IPS DF 6.9 (cell line): ENCODE results near the gene PRG3.
"Not testable (repeated sequence)": the region's sequence is repeated elsewhere in the genome, so short reads cannot be mapped to it uniquely, and the experiment has no call there.

ENCODE experiments used
- DNase-seq: peaks from one replicate; pipeline ENCODE4 v3.0.0-alpha.2; 2013; ENCODE audit warnings: low read depth, low spot score
- H3K27ac ChIP-seq: one replicate; pipeline ENCODE4 v1.5.1; 2013; ENCODE audit warnings: low read length, control low read depth
- H3K27me3 ChIP-seq: 2 replicates; pipeline ENCODE4 v1.6.1; 2013; ENCODE audit warnings: mild to moderate bottlenecking, low read length; ENCODE audit not compliant: control insufficient read depth, insufficient read depth
- H3K36me3 ChIP-seq: 2 replicates; pipeline ENCODE4 v1.6.1; 2013; ENCODE audit warnings: low read length; ENCODE audit not compliant: control insufficient read depth, insufficient read depth
- H3K4me1 ChIP-seq: 2 replicates; pipeline ENCODE4 v1.6.1; 2013; ENCODE audit warnings: low read length; ENCODE audit not compliant: control insufficient read depth, insufficient read depth
- H3K4me3 ChIP-seq: 2 replicates; pipeline ENCODE4 v1.5.1; 2013; ENCODE audit warnings: mild to moderate bottlenecking, low read length
- H3K9me3 ChIP-seq: 2 replicates; pipeline ENCODE4 v1.6.1; 2013; ENCODE audit warnings: low read length, inconsistent platforms; ENCODE audit not compliant: control insufficient read depth, insufficient read depth
- WGBS: extraction: QIAGEN DNeasy Blood & Tissue Kit; methylation state at CpG from one replicate; pipeline ENCODE4 v1.1.7; 2013; ENCODE audit warnings: mixed read lengths, missing lambda C conversion rate; ENCODE audit not compliant: insufficient read length, insufficient coverage; 5-methylcytosine and 5-hydroxymethylcytosine counted together

Gene PRG3

GRCh38 chr11:57338142-57338541 is 42.8 kb downstream of the PRG3 start, which contains the start of gene P2RX3:
TSS of gene P2RX3 (plus strand) at chr11:57338352. CDS start at chr11:57338551, 199 bp downstream.
- 0 out of 2 replicates have a peak, but pooled peaks cover 1% of the 10 kb centered on the region for H3K4me1 ChIP-seq
- WGBS = no CpG with 5 or more reads among the region's 4 CpGs
- H3K27ac ChIP-seq = no peak within 1 kb of the TSS
- H3K4me3 ChIP-seq = no peak within 1 kb of the TSS
- DNase-seq = no peak
- H3K36me3 ChIP-seq = no peaks in the 10 kb centered on the region
- H3K27me3 ChIP-seq = no peaks in the 10 kb centered on the region
- no peaks in the 10 kb centered on the region for H3K9me3 ChIP-seq

GRCh38 chr11:57336856-57337255 is 44.1 kb downstream of the PRG3 start:
- DNase-seq, H3K4me3 ChIP-seq, H3K27me3 ChIP-seq, H3K27ac ChIP-seq, H3K9me3 ChIP-seq, H3K4me1 ChIP-seq: not testable (repeated sequence)
- no CpG with 5 or more reads among the region's 6 CpGs for WGBS
- H3K36me3 ChIP-seq = peaks cover 11% of the 10 kb centered on the region

- peaks cover 1% of the 10 kb centered on the region; the same call in 1 of the 2 replicates for H3K4me1 ChIP-seq
- H3K4me3 ChIP-seq = peak overlapping the region; percentile 2; the same call in 1 of the 2 replicates
- H3K36me3 ChIP-seq = peaks cover 16% of the 10 kb centered on the region
- no peaks in the 10 kb centered on the region for H3K9me3 ChIP-seq
- DNase-seq = no peak
- H3K27me3 ChIP-seq = no peaks in the 10 kb centered on the region
- WGBS = no CpG with 5 or more reads among the region's 12 CpGs
- H3K27ac ChIP-seq = no peak overlapping the region
Observed at GRCh38 chr11:57336111-57336666, 44.8 kb downstream of the PRG3 start.

- no peak within 1 kb of the TSS for H3K27ac ChIP-seq
- H3K4me1 ChIP-seq = peaks cover 1% of the 10 kb centered on the region; the same call in 1 of the 2 replicates
- no CpG with 5 or more reads among the region's 69 CpGs for WGBS
- H3K9me3 ChIP-seq = no peaks in the 10 kb centered on the region
- peak within 1 kb of the TSS; percentile 87 for H3K4me3 ChIP-seq
- peaks cover 22% of the 10 kb centered on the region for H3K36me3 ChIP-seq
- no peak for DNase-seq
- H3K27me3 ChIP-seq = no peaks in the 10 kb centered on the region
Observed at GRCh38 chr11:57335343-57336110, 45.4 kb downstream of the PRG3 start, which contains the start of gene SSRP1. TSS of gene SSRP1 (minus strand) at chr11:57335892. CDS start at chr11:57335121, 771 bp downstream.

GRCh38 chr11:57335023-57335342 is 46.0 kb downstream of the PRG3 start:
- no peak for DNase-seq
- Histone ChIP-seq H3K27ac (no peak overlapping the region), H3K4me1 (peaks cover 1% of the 10 kb centered on the region; the same call in 1 of the 2 replicates), H3K4me3 (peak overlapping the region; percentile 87; the same call in 1 of the 2 replicates), H3K36me3 (peaks cover 27% of the 10 kb centered on the region), H3K27me3 (no peaks in the 10 kb centered on the region), H3K9me3 (no peaks in the 10 kb centered on the region)
- WGBS = no CpG with 5 or more reads among the region's 7 CpGs

GRCh38 chr11:57332694-57333440 is 48.1 kb downstream of the PRG3 start:
- no CpG with 5 or more reads among the region's 11 CpGs for WGBS
- H3K36me3 ChIP-seq = peaks cover 43% of the 10 kb centered on the region

GRCh38 chr11:57331720-57332119 is 49.2 kb downstream of the PRG3 start:
- no peak overlapping the region for H3K4me3 ChIP-seq
- no peaks in the 10 kb centered on the region for H3K9me3 ChIP-seq
- peaks cover 50% of the 10 kb centered on the region for H3K36me3 ChIP-seq
- no peak overlapping the region for H3K27ac ChIP-seq
- H3K4me1 ChIP-seq = peaks cover 1% of the 10 kb centered on the region; the same call in 1 of the 2 replicates
- WGBS = no CpG with 5 or more reads among the region's 14 CpGs
- no peak for DNase-seq
- H3K27me3 ChIP-seq = no peaks in the 10 kb centered on the region

More at GRCh38 chr11:57332694-57333440, 48.1 kb downstream of the PRG3 start:
- peaks cover 1% of the 10 kb centered on the region; the same call in 1 of the 2 replicates for H3K4me1 ChIP-seq
- H3K27me3 ChIP-seq = no peaks in the 10 kb centered on the region
- DNase-seq = no peak
- H3K4me3 ChIP-seq = no peak overlapping the region
- no peaks in the 10 kb centered on the region for H3K9me3 ChIP-seq
- H3K27ac ChIP-seq = no peak overlapping the region

- no peak for DNase-seq
- Histone ChIP-seq H3K27ac (no peak overlapping the region), H3K9me3 (no peaks in the 10 kb centered on the region), H3K27me3 (no peaks in the 10 kb centered on the region), H3K4me3 (no peak overlapping the region), H3K36me3 (peaks cover 54% of the 10 kb centered on the region), H3K4me1 (peaks cover 1% of the 10 kb centered on the region; the same call in 1 of the 2 replicates)
- no CpG with 5 or more reads among the region's 9 CpGs for WGBS
Observed at GRCh38 chr11:57330029-57330428, 50.9 kb downstream of the PRG3 start.

GRCh38 chr11:57327721-57328120 is 53.2 kb downstream of the PRG3 start:
- Histone ChIP-seq H3K36me3 (peaks cover 51% of the 10 kb centered on the region), H3K4me1 (peaks cover 6% of the 10 kb centered on the region), H3K4me3 (no peak overlapping the region), H3K27ac (no peak overlapping the region), H3K9me3 (no peaks in the 10 kb centered on the region), H3K27me3 (no peaks in the 10 kb centered on the region)
- WGBS = no CpG with 5 or more reads among the region's 5 CpGs
- no peak for DNase-seq
